ENCODE data around the gene PDGFRB. TPM values are rescaled to one million over a fixed set of nuclear protein-coding genes. Genes with fewer than 3 reads are reported as not detected.

Gene PDGFRB
- total RNA-seq, 1 experiment from 2014 or later: 0.66 TPM

DNA sequence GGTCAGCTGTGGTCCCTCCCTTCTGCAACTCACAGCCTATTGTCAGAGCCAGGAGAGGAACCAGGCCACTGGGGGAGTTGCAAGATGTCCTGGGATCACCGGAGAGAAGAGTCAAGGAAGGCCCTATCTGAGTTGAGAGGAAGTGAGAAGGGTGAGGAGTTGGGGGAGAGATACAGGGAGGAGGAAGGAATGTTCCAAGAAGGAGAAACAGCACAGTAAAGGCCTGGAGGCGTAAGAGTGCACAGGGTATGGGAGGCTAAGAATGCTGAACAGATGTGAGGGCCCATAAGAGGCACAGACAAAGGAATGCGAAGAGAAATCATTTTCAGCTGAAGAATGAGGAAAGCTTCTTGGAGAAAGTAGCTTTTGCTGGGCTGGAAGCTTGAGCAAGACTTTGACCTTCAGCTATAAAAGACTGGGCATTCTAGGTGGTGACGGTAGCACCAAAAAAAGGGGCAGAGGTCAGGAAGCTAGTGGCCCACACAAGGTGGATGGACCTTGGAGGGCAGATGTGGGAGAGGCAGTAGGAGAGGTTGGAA, 47.7 kb downstream of the PDGFRB start:
- no peak for ATAC-seq
- Histone ChIP-seq H3K9me3 (ENCODE audit: low read length) (no peaks in the 10 kb centered on the region), H3K27ac (ENCODE audit: low read length) (no peak overlapping the region), H3K4me3 (ENCODE audit: low read length) (no peak overlapping the region), H3K4me1 (ENCODE audit: insufficient read depth, low read length) (peaks cover 11% of the 10 kb centered on the region), H3K4me2 (ENCODE audit: low read length) (no peak overlapping the region), H3K27me3 (ENCODE audit: low read length) (no peaks in the 10 kb centered on the region), H3K79me2 (ENCODE audit: low read length) (no peaks in the 10 kb centered on the region), H3K36me3 (ENCODE audit: low read depth, low read length) (no peaks in the 10 kb centered on the region), H3F3A (ENCODE audit: low read length, unreplicated experiment) (no peaks in the 10 kb centered on the region), H4K20me1 (ENCODE audit: low read length) (no peaks in the 10 kb centered on the region), H3K9ac (ENCODE audit: low read length) (no peak overlapping the region), H3K9me2 (replicated peaks; ENCODE audit: low read length) (no peaks in the 10 kb centered on the region), H2AFZ (ENCODE audit: low read length) (no peak overlapping the region)
- ChIA-PET POLR2A (ENCODE audit: unreplicated experiment) (interaction anchor here (0.6 kb wide), 1 partner anchor 314 kb away, joined by 3 read pairs; no protein-coding TSS in a partner anchor), CTCF (interaction anchor here (0.8 kb wide), 1 partner anchor 212 kb away, joined by 3 read pairs; no protein-coding TSS in a partner anchor)
- TF ChIP-seq, protein P1, sequence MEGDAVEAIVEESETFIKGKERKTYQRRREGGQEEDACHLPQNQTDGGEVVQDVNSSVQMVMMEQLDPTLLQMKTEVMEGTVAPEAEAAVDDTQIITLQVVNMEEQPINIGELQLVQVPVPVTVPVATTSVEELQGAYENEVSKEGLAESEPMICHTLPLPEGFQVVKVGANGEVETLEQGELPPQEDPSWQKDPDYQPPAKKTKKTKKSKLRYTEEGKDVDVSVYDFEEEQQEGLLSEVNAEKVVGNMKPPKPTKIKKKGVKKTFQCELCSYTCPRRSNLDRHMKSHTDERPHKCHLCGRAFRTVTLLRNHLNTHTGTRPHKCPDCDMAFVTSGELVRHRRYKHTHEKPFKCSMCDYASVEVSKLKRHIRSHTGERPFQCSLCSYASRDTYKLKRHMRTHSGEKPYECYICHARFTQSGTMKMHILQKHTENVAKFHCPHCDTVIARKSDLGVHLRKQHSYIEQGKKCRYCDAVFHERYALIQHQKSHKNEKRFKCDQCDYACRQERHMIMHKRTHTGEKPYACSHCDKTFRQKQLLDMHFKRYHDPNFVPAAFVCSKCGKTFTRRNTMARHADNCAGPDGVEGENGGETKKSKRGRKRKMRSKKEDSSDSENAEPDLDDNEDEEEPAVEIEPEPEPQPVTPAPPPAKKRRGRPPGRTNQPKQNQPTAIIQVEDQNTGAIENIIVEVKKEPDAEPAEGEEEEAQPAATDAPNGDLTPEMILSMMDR (conservative IDR thresholded peaks at IDR 0.05; ENCODE audit: low read depth, low read length): no peak
- no peak for DNase-seq
- intact Hi-C loops (cut with micrococcal nuclease): no loop called here
- no TSS peak for BruUV-seq (replicated peaks)

- ATAC-seq: no peak; the same call in 1 of the 2 replicates
Observed at GRCh38 chr5:150106674-150107426, 48.8 kb downstream of the PDGFRB start.

More at GRCh38 chr5:150106674-150107426, 48.8 kb downstream of the PDGFRB start:
- Histone ChIP-seq H3K27me3 (ENCODE audit: low read length) (no peaks in the 10 kb centered on the region), H3K4me1 (ENCODE audit: insufficient read depth, low read length) (no peaks in the 10 kb centered on the region), H3F3A (ENCODE audit: low read length, unreplicated experiment) (no peaks in the 10 kb centered on the region), H3K9ac (ENCODE audit: low read length) (no peak overlapping the region), H3K36me3 (ENCODE audit: low read depth, low read length) (no peaks in the 10 kb centered on the region), H2AFZ (ENCODE audit: low read length) (no peak overlapping the region), H3K27ac (ENCODE audit: low read length) (no peak overlapping the region), H3K4me3 (ENCODE audit: low read length) (no peak overlapping the region), H3K79me2 (ENCODE audit: low read length) (no peaks in the 10 kb centered on the region), H3K9me2 (replicated peaks; ENCODE audit: low read length) (no peaks in the 10 kb centered on the region), H3K4me2 (ENCODE audit: low read length) (no peak overlapping the region), H4K20me1 (ENCODE audit: low read length) (no peaks in the 10 kb centered on the region), H3K9me3 (ENCODE audit: low read length) (no peaks in the 10 kb centered on the region)
- POLR2A ChIA-PET (ENCODE audit: unreplicated experiment): interaction anchor here (0.6 kb wide), 1 partner anchor 11 kb away, joined by 3 read pairs; no protein-coding TSS in a partner anchor
- no peak for DNase-seq
- CTCF ChIA-PET: no interaction called here
- TF ChIP-seq EZH2 (IDR thresholded peaks at IDR 0.05; ENCODE audit: low read length, unreplicated experiment): no peak
- TF ChIP-seq, protein P1 (conservative IDR thresholded peaks at IDR 0.05; ENCODE audit: low read depth, low read length): no peak
- TF ChIP-seq EZH2phosphoT487 (IDR thresholded peaks at IDR 0.05; ENCODE audit: borderline replicate concordance, low read length): no peak
- no TSS peak for BruUV-seq (replicated peaks)
- intact Hi-C loops (cut with micrococcal nuclease): no loop called here
